RWPE1 (cell line): Measurements from ENCODE around the gene MAP1B.

Experiments
- CTCF ChIA-PET: fragments of 350-600 bp; sonication (Branson Sonifier 250); formaldehyde crosslinking; extraction: SDS; loops from one replicate; lab custom pipeline; 2021; lab: Yijun Ruan, JAX
- POLR2A ChIA-PET: fragments of 400-600 bp; formaldehyde crosslinking; extraction: SDS; loops from one replicate; lab custom pipeline; 2020; ENCODE audit warnings: antibody characterized with exemption; ENCODE audit not compliant: low non-redundant PET; lab: Yijun Ruan, JAX
- DNase-seq: peaks from one replicate; pipeline ENCODE4 v3.0.0; 2012; ENCODE audit warnings: low spot score
- H3K27ac ChIP-seq: fragments of 450-650 bp; 2 replicates; pipeline ENCODE4 v1.5.1; 2017
- CTCF ChIP-seq: fragments of 450-650 bp; conservative IDR thresholded peaks from 2 replicates; pipeline ENCODE4 v1.5.1; 2017; ENCODE audit warnings: low read depth, mild to moderate bottlenecking

MAP1B gene

GRCh38 chr5:72195581-72195980, 88.3 kb downstream of the MAP1B start:
- DNase-seq, result no peak
- H3K27ac ChIP-seq, result no peak overlapping the region
- CTCF ChIA-PET, result interaction anchor here (0.7 kb wide), 2 partner anchors 41 to 205 kb away, joined by 3 read pairs; no protein-coding TSS in a partner anchor
- POLR2A ChIA-PET, result no interaction called here
- TF ChIP-seq CTCF, result no peak

- no peak for TF ChIP-seq CTCF
- no peak overlapping the region for H3K27ac ChIP-seq
- ChIA-PET POLR2A (no interaction called here), CTCF (no interaction called here)
- no peak for DNase-seq
Observed at GRCh38 chr5:72197393-72197792, 90.1 kb downstream of the MAP1B start.

GRCh38 chr5:72199681-72200080, 92.4 kb downstream of the MAP1B start:
- ChIA-PET CTCF (interaction anchor here (0.5 kb wide), 1 partner anchor 416 kb away, joined by 3 read pairs; no protein-coding TSS in a partner anchor), POLR2A (no interaction called here)

GRCh38 chr5:72202331-72202825, 95.1 kb downstream of the MAP1B start:
- DNase-seq, result no peak
- TF ChIP-seq CTCF, result no peak
- H3K27ac ChIP-seq, result no peak overlapping the region
- ChIA-PET POLR2A (no interaction called here), CTCF (interaction anchor here (0.5 to 0.6 kb wide), 2 partner anchors 67 to 587 kb away, joined by 3 read pairs; no protein-coding TSS in a partner anchor)

More at GRCh38 chr5:72199681-72200080, 92.4 kb downstream of the MAP1B start:
- DNase-seq, result no peak
- TF ChIP-seq CTCF, result no peak
- no peak overlapping the region for H3K27ac ChIP-seq

- ChIA-PET CTCF (interaction anchor here (0.8 kb wide), 1 partner anchor 105 kb away, joined by 4 read pairs; no protein-coding TSS in a partner anchor), POLR2A (no interaction called here)
- TF ChIP-seq CTCF, result no peak
- DNase-seq, result no peak
- H3K27ac ChIP-seq, result no peak overlapping the region
Observed at GRCh38 chr5:72203251-72203845, 96.1 kb downstream of the MAP1B start.

GRCh38 chr5:72204946-72205345, 97.7 kb downstream of the MAP1B start:
- H3K27ac ChIP-seq, result no peak overlapping the region
- no peak for TF ChIP-seq CTCF
- CTCF ChIA-PET, result interaction anchor here (0.7 kb wide), 1 partner anchor 622 kb away, joined by 3 read pairs; no protein-coding TSS in a partner anchor
- DNase-seq, result no peak
- POLR2A ChIA-PET, result no interaction called here
